ENCODE results near the gene MEF2B.

DNA sequence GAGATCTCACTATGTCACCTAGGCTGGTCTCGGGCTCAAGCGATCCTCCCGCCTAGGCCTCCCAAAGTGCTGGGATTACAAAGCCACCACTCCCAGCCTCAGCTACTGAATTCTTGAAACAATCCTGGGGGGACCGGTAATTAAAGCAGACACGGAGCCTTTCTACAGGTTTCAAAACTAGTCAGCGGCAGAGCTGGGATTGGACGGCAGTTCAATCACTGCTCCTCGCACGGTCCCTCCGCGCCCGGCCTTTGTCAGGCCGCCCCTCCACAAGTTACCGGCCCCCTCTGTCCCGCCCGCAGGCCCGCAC, 21.7 kb upstream of the MEF2B start:
- TF ChIP-seq, protein P1, sequence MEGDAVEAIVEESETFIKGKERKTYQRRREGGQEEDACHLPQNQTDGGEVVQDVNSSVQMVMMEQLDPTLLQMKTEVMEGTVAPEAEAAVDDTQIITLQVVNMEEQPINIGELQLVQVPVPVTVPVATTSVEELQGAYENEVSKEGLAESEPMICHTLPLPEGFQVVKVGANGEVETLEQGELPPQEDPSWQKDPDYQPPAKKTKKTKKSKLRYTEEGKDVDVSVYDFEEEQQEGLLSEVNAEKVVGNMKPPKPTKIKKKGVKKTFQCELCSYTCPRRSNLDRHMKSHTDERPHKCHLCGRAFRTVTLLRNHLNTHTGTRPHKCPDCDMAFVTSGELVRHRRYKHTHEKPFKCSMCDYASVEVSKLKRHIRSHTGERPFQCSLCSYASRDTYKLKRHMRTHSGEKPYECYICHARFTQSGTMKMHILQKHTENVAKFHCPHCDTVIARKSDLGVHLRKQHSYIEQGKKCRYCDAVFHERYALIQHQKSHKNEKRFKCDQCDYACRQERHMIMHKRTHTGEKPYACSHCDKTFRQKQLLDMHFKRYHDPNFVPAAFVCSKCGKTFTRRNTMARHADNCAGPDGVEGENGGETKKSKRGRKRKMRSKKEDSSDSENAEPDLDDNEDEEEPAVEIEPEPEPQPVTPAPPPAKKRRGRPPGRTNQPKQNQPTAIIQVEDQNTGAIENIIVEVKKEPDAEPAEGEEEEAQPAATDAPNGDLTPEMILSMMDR (IDR thresholded peaks at IDR 0.05): no peak
- TF ChIP-seq POLR2A (IDR thresholded peaks at IDR 0.05; ENCODE audit: low read depth) (no peak), POLR2AphosphoS5 (IDR thresholded peaks at IDR 0.05) (no peak)
